GM19238 (cell line): Measurements from ENCODE around the gene PPP1R3F.
"Not testable (repeated sequence)": the region's sequence is repeated elsewhere in the genome, so short reads cannot be mapped to it uniquely, and the experiment has no call there.

Source experiments
- DNase-seq: peaks from one replicate; pipeline ENCODE4 v3.0.0; 2011; ENCODE audit warnings: low spot score; ENCODE audit not compliant: insufficient read length

Gene PPP1R3F

DNA sequence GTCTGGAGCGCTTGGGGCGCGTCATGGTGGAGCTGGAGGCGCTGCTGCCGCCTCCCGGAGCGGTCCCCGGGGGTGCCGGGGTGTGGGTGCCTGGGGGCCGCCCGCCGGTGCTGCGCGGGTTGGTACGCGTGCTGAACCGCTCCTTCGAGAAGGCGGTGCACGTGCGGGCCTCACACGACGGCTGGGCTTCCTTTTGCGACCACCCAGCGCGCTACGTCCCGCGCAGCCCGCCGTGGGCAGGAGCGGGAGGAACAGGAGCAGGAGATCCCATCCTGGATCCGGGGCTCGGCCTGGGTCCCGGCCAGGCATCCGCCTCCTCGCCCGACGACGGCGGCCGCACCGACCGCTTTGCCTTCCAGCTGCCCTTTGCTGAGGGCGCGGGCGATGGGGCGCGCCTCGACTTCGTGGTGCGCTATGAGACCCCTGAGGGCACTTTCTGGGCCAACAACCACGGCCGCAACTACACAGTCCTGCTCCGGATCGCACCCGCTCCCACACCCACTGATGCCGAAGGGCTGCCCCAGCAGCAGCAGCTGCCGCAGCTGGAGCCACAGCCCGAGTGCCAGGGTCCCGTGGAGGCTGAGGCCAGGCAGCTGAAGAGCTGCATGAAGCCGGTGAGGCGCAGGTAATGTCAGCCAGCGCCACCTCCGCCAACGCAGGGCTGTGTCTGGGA is 792 bp downstream of the PPP1R3F start:
- DNase-seq = no peak

DNA sequence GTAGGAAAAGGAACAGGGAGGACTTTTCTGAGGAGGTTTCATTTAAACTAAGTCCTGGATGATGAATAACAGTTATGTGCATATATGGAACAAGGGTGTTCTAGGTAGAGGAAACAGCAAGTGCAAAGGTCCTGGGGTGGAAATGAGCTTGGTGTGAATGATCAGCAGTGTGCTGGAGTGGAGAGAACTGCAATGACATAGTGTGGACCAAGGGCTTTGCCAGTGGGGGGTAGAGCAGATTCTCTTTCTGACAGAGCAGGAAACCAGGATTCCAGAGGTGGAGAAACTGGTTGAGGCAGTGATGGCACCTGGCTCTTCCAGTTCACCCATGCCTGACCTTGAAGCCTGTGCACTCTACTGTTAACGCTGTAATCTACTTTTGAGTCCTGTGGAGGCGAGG is 1.7 kb downstream of the PPP1R3F start:
- no peak for DNase-seq

DNA sequence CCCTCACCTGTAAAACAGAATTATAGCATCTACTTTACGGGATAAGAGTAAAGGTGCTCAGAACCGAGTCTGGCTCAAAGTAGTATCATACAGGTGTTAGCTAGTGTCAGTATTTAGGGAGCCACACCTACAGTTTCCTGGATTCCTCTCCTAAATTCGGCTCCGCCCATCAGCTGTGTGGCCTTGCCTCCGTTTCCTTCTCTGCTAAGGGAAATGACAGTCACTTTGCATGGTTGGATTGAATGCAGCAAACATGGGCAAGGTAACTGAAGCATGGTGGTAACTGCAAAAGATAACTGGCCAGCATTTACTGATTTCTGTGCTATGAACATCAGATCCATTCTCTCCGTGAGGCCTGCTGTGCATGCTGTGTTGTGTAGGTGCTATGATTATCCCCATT is 2.8 kb downstream of the PPP1R3F start:
- DNase-seq = no peak

DNA sequence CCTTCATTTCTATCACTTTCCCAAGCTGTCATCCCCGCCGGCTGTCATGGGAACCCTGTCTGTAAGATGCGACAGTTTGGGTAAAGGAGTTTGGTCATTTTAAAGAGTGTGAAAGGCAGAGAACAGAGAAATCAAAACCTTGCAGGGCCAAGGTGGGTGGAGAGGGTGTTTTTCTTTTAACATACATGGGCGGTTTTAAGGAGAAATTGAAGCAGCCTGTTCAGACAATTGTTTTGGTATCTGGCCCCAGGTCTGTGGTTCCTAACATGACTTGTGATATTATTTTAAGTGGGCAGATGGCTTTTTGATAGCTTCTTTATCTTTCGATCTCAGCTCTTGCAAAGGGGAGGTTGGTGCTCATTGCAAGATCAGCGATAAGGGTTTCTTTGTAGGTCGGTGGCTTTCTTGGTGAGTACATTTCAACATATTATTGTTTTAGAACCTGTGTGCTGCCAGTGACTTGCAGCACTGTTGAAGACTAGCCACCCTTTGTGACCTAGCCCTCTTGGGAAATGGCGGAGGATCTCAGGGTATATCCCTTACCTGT is 3.7 kb downstream of the PPP1R3F start:
- DNase-seq = no peak

DNA sequence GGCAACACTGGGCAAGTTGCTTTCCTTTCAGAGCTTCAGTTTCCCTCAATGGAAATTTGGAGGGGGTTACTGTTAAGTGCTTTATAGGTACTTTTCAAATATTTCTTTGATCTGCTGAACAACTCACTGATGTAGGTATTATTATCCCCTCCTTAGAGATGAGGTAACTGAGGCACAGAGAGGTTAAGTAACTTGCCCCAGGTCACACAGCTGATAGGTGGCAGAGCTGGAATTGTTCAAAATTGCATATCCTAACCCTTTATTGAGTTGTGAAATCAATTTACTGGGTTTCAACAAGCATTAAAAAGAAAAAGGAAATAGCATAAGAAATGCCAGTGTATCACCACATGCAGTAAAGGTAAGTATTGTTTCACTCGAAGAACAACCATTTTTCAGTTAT is 6.6 kb downstream of the PPP1R3F start:
- DNase-seq = no peak

DNA sequence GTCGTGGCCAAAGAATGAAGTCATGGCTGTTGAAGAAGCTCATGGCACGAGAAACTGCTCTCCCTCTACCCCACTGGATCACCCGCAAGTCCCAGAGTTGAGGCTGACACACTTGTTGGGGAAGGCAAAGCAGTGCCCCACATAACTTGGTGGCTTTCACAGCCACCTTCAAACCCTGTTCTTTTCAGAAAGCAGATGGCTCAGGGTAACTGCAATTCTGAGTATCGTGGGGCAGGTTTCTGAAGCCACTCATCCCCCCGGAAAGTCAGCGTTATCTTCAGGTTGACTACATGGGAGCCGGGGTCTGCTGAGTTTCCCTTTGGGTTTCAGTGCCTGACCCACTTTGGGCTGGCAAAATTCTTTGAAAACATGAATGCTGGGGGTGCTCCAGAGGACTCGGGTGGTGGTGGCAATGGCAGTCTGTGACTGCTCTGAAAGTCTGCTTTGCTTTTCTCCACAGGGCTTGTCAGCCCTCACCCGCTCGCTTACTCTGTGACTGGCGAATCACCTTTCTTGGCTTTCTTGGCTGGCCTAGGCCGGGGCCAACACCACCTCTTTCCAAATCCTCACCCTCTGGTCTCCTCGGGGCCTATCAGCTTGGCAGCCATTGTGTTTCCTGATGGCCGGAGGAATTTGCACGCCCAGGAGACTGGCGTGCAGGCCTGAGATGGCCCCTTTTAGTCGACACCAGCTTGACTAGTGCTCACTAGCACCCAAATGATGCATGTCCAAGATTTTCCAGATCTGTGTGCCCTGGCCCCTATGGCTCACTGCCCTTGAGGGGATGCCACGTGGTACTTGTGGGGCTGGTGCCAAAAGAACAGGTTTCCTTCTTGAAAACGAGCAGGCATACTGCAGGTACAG is 7.3 kb downstream of the PPP1R3F start:
- no peak for DNase-seq

DNA sequence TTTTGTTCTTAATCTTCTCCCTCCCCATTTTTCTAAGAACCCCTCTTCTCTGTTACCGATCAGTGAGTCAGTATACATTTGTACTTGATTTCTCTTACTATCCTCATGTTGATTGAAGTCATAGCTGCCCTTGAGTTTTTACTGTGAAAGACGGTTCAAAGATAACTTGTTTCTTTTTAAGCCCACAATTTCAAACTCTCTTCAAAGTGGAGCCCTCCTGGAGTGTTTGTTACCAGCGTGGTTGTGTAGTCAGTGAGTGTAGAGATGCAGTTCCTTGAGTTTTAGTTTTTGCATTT is 7.9 kb downstream of the PPP1R3F start:
- DNase-seq = no peak

DNA sequence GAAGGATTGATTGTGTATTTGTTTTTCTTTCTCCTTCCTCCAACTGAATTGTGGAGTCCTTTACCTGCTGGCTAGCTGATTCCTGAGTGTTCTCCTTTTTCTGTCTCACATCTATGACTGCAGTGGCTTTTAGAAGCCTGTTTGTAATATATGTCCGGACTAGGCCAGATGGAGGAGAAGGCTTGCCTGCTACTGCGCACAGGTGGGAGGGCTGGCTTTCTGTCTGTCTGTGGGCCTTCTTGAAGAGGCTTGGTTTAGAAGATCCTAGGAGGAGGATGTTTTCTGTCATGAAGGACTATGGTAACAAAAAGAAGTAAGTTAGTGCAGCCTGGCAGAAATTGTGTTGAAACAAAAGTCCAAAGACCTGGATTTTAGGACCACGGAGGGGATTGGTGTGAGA is 8.5 kb downstream of the PPP1R3F start:
- no peak for DNase-seq

DNA sequence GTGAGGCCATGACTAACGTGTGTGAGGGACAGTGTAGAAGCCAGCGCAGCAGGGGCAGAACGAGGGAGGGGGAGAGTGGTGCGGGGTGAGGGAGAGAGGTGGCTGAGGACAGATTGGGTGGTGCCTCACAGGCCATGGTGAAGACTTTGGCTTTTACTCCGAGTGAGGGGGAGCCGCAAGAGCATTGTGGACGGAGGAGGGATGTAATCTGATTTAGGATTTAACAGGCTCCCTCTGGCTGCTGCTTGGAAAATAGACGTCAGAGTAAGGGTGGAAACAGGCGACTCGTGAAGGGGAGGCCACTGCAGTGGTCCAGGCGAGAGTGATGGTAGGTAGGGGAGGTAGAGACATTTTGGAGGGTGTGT is 13.0 kb downstream of the PPP1R3F start:
- no peak for DNase-seq

DNA sequence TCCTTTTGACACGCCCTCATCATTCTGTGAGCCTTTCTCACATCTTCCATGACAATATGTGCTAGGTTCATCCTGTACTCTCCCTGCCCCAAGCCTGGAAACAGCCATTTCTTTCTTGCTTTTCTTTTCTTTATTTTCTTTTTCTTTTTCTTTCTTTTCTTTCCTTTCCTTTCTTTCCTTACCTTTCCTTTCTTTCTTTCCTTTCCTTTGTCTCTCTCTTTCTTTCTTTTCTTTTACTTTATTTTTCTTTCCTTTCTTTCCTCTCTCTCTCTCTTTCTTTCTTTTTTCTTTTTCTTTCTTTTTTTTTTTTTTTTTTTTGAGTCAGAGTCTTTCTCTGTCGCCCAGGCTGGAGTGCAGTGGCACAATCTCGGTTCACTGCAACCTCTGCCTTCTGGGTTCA is 14.6 kb downstream of the PPP1R3F start:
- DNase-seq = no peak

DNA sequence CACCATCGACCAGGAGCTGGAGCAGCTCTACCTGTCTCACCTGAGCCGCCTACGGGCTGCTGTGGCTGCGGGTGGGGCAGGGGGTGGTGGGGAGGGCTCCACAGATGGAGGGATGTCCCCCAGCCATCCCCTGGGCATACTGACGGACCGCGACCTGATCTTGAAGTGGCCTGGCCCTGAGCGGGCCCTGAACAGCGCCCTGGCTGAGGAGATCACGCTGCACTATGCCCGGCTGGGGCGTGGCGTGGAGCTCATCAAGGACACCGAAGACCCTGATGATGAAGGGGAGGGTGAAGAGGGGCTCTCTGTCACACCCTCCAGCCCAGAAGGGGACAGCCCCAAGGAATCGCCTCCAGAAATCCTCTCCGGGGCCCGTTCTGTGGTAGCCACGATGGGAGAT is 16.5 kb downstream of the PPP1R3F start:
- no peak for DNase-seq

DNA sequence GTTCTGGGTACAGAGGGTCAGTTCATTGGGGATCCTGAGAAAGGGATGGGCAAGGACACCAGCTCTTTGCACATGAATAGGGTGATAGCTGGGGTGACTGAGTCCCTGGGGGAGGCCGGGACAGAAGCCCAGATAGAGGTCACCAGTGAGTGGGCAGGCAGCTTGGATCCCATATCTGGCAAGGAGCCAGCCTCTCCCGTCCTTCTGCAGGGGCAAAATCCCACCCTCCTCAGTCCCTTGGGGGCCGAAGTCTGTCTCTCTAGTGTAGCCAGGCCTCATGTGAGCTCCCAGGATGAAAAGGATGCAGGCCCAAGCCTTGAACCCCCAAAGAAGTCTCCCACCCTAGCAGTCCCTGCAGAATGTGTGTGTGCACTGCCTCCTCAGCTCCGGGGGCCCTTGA is 17.0 kb downstream of the PPP1R3F start:
- DNase-seq = no peak

DNA sequence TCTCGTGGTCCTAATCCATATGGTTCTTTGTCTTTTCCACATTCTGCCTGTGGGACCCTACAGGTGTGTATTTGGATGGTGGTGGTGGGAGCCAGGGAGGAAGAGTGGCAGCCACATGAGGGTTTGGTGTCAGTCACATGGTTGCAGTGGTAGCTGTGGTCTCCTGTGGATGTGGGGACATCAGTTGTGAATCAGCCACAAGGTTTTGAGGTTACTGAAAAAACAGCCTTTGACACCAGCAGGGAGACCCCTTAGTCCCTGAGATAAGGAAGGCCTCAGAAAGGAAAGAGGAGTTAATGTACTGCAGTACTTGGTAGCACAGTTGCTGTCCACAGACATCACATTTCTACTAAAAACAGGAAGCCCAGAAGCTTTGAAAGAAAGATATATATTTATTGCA is 18.1 kb downstream of the PPP1R3F start:
- DNase-seq = no peak

DNA sequence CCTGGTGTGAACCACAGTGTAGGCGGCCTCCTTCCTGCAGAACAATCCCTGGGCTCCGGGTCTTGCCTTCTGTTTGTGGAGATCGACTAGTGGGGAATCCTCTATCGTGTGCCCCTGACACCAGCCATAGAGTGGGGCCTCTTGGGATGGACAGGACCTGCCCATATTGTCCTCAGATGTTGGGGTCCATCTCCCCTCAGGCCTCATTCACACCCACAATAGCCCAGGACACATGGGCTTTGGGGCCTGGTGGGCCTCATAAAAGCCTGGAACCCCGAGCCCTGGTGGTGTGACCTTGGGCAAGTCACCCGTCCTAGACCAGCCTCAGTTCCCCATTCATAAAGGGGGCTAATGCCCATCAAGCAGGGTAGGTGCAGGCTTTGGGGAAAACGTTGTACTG is 20.6 kb downstream of the PPP1R3F start:
- DNase-seq = no peak

DNA sequence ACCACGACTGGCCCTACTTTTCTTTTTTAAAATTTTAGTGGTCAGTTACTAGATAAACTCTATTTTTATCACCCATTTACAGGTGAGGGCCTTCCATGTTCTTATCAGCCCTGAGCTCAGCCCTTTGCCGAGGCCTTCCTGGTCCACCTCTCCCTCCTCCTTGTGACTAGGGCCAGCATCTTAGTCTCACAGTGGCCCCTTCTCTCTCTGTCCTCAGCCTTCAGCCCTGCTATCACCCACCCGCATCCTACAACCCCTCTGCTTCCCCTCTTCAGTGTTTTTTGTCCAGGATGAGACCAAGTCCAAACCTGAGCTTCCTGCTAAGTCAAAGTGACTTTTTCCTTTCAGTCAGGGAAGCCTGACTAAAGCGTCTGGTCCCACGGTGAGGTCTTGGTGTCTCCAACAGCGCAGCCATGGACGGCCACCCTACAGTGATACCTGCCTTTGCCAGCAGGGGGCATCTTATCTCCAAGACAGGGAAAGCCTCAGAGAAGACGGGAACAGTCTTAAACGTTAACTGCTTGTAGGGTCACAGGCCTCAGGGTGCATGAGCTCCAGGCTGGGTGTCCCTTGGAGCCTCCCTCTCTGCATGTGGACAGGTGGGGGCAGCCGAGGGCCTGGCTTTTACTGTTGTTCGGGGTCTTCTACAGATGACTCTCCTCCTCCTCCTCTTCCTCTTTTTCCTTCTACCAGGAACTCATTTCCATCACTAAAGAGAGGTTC is 22.2 kb downstream of the PPP1R3F start:
- DNase-seq = no peak

DNA sequence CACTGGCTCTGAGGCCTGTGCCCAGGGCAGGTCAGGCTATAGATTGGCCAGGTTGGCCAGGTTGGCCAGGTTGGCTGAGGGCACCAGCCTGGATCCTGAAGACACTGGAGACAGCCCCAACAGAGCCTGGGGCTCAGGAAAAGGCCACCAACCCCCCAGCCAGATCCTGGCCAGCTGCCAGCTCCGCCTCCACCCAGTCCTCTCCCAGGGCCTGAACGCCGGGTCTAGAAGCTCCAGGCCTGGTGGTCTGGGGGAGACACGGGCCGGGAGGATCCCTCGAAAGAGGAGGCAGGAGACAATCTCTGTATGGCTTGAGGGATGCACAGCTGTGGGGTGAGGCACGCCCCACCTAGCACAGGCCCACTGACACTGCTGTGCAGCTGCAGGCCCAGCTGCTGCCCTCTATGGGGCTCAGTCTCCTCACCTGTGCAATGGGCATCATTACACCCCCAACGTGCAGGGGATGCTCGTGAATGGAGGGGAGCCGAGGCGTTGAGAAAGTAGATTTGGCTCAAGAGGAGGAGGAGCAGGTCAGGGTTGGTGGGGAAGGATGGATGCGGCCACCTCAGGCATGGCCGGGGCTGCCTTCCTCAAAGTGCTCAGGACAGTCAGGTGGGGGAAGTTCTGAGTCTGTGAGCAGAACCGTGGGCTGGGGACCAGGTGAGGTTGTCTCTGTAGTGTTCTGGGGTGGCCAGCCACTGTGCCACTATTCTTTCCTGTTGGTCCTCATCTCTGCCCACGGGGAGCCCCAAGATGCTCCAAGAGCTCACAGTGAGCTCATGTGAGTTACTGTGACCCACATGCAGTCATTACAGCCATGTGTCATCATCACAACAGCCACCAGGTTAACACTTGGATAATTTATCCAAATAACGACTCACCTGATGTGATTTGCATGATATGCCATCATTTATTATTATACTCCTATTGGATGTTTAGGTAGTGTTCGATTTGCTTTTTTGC is 23.1 kb downstream of the PPP1R3F start:
- DNase-seq = no peak

DNA sequence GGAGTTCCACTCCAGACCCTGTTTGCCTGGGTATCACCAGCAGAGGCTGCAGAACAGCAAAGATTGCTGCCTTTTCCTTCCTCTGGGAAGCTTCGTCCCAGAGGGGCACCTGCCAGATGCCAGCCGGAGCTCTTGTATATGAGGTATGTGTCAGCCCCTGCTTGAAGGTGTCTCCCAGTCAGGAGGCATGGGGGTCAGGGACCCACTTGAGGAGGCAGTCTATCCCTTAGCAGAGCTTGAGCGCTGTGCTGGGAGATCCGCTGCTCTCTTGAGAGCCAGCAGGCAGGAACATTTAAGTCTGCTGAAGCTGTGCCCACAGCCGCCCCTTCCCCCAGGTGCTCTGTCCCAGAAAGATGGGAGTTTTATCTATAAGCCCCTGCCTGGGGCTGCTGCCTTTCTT is 29.7 kb downstream of the PPP1R3F start:
- not testable (repeated sequence) for DNase-seq

DNA sequence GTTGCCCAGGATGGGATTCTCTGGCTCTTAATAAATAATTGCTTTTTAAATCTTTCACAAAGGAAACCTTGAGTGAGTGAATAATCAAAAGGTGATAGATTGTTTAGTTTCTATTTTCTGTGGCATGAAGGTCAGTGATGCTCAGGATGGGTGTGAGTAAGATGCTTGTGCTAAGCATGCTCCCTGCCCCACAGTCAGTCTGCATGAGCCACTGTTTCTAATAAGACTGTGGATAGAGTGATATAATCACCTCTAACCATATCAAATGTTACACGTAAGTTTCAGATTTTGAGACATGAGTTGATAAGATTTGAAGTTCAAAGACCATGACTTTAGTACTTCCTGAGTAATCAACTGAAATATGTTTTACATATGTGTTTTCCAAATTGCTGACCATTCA is 31.1 kb downstream of the PPP1R3F start:
- no peak for DNase-seq

DNA sequence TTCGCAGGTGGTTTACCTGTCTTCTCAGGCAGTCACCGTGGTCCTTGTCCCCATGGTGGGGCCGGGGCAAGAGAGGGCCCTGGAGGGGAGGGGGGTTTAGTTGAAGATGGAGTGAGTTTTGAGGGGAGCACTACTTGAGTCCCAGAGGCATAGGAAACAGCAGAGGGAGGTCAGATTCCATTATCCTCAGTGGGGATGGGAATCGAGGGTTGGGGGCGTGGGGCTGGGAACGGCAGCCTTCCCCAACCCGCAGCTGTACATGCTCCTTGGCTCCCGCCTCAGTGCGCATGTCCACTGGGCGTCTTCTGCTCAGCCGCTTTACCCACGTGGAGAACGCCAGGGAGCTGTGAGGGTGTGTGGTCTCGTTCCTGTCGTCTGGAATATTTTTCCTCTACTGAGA is 33.8 kb downstream of the PPP1R3F start, which contains the start of gene GAGE10:
Gene GAGE10, plus strand, starts transcription at position 301 of the 400 bp plus-strand sequence. CDS start 1,214 bp downstream, outside the sequence.
- DNase-seq = no peak

DNA sequence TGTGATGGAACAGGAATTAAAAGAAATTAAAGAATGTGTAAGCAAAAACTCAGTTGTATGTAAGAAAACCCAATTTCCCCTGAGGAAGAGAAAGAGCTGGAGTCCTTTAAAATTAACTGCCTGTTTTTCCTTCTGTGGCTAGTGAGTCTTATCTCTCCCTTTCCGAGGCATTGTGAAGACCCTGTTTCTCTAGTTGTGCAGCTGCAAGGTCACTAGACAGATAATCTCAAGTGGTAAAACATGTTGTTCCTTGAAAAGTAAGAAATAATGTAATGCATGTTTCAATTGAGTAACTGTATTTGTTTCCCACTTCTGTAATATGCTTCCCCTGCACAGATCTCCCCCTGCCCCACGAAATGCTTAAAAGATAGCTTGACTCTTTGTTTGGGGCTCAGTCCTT is 38.2 kb downstream of the PPP1R3F start:
- DNase-seq = not testable (repeated sequence)
